BJ (cell line): ENCODE measurements around the gene ZNF485. TPM values are rescaled to one million over a fixed set of nuclear protein-coding genes. Genes with fewer than 3 reads are reported as not detected.
"Not testable (repeated sequence)": the region's sequence is repeated elsewhere in the genome, so short reads cannot be mapped to it uniquely, and the experiment has no call there.

Experiments used
- CTCF ChIA-PET: fragments of 350-600 bp; formaldehyde crosslinking; extraction: SDS; loops from one replicate; lab custom pipeline; 2021; ENCODE audit warnings: antibody characterized with exemption, inconsistent platforms; lab: Yijun Ruan, JAX
- POLR2A ChIA-PET: fragments of 300-600 bp; sonication (Branson Sonifier 250); formaldehyde crosslinking; extraction: SDS; loops from one replicate; lab custom pipeline; 2021; ENCODE audit warnings: antibody characterized with exemption; lab: Charles Lee
- DNase-seq: peaks from one replicate; pipeline ENCODE4 v3.0.0-alpha.2; 2011; ENCODE audit warnings: low read depth
- H3K27me3 ChIP-seq: 2 replicates; pipeline ENCODE4 v1.6.0; 2011; ENCODE audit warnings: low read length; ENCODE audit not compliant: control insufficient read depth, insufficient read depth
- H3K36me3 ChIP-seq: 2 replicates; pipeline ENCODE4 v1.5.1; 2011; ENCODE audit warnings: low read length; ENCODE audit not compliant: control insufficient read depth, insufficient read depth
- H3K4me3 ChIP-seq: 2 replicates; pipeline ENCODE4 v1.5.1; 2011; ENCODE audit warnings: low read depth, mild to moderate bottlenecking, control low read depth, low read length
- polyA plus RNA-seq: library from polyadenylated mRNA; depleted of rRNA; stranded (reverse); fragments of >200 nt; gene quantifications from 2 replicates; pipeline ENCODE4 v1.2.3, GENCODE V29; 2011
- TF ChIP-seq, protein P1 (sequence below): IDR thresholded peaks from 2 replicates; pipeline ENCODE4 v1.5.1; 2011; ENCODE audit warnings: low read depth, mild to moderate bottlenecking, control low read depth, inconsistent platforms, low read length, moderate library complexity; ENCODE audit not compliant: insufficient read depth

Gene ZNF485
- polyA plus RNA-seq, 1 experiment = 1.3 TPM

DNA sequence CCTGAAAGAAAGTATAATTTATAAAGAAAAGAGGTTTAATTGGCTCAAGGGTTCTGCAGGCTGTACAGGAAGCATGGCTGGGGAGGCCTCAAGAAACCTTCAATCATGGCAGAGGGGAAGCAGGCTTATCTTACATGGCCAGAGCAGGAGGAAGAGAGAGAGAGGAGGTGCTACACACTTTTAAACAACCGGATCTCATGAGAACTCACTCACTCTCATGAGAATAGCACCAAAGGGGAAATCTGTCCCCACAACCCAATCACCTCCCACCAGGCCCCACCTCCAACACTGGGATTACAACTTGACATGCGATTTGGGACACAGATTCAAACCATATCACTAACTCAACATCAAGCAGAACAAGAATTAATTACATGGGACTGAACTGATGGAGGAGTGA, 6.9 kb upstream of the ZNF485 start:
- TF ChIP-seq, protein P1, sequence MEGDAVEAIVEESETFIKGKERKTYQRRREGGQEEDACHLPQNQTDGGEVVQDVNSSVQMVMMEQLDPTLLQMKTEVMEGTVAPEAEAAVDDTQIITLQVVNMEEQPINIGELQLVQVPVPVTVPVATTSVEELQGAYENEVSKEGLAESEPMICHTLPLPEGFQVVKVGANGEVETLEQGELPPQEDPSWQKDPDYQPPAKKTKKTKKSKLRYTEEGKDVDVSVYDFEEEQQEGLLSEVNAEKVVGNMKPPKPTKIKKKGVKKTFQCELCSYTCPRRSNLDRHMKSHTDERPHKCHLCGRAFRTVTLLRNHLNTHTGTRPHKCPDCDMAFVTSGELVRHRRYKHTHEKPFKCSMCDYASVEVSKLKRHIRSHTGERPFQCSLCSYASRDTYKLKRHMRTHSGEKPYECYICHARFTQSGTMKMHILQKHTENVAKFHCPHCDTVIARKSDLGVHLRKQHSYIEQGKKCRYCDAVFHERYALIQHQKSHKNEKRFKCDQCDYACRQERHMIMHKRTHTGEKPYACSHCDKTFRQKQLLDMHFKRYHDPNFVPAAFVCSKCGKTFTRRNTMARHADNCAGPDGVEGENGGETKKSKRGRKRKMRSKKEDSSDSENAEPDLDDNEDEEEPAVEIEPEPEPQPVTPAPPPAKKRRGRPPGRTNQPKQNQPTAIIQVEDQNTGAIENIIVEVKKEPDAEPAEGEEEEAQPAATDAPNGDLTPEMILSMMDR = no peak
- DNase-seq = no peak
- H3K27me3 ChIP-seq = peaks cover 2% of the 10 kb centered on the region; the same call in 1 of the 2 replicates
- H3K4me3 ChIP-seq = no peak overlapping the region
- ChIA-PET POLR2A (no interaction called here), CTCF (no interaction called here)
- no peaks in the 10 kb centered on the region for H3K36me3 ChIP-seq

DNA sequence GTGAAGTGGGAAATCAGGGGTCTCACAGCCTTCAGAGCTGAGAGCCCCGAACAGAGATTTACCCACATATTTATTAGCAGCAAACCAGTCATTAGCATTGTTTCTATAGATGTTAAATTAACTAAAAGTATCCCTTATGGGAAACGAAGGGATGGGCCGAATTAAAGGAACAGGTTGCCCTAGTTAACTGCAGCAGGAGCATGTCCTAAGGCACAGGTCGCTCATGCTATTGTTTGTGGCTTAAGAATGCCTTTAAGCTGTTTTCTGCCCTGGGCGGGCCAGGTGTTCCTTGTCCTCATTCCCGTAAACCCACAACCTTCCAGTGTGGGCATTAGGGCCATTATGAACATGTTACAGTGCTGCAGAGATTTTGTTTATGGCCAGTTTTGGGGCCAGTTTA, 4.7 kb upstream of the ZNF485 start:
- POLR2A ChIA-PET, H3K36me3 ChIP-seq, CTCF ChIA-PET, H3K4me3 ChIP-seq, H3K27me3 ChIP-seq, DNase-seq: not testable (repeated sequence)

DNA sequence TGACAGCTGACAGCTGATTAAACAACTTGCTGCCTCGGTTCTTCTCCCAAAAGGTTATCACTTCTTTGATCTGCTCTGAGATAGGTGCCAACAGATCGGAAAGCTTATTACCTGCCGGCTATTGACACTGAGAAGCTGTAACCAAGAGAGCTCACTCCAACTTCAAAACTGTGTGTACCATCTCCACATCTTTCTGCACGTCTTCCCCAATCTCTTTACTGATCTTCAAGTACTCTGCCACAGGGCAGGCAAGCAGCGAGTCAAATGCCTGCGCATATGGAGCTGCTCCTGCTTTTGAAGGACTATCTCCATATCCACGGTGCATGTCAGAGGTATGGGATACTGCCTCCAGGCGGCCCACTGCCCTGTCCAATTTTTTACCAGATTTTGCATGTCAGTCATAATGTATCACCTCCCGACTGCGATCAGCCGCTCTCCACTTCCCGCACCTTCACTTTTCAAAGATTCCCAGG, 352 bp upstream of the ZNF485 start:
- ChIA-PET CTCF (no interaction called here), POLR2A (no interaction called here)
- no peak for DNase-seq
- TF ChIP-seq, protein P1 = no peak
- peaks cover 2% of the 10 kb centered on the region; the same call in 1 of the 2 replicates for H3K27me3 ChIP-seq
- peak overlapping the region; percentile 93 for H3K4me3 ChIP-seq
- no peaks in the 10 kb centered on the region for H3K36me3 ChIP-seq

DNA sequence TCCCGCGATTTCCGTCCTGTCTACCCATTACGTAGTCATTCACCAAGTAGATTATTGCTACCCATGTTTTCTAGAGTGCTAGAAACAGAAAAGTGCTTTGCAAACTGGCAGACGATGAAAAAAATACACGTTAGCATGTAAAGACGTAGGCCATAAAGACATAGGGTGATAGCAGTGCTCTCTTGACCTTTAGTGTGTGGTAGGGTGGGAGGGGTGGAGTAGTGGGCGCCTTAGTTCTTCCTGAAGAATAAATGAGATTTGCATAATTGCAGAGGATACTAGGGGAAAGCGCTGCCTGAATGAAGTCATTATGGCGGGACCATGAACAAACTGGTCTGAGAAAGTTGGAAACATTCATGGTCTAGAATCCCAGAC, 948 bp downstream of the ZNF485 start:
- H3K36me3 ChIP-seq = no peaks in the 10 kb centered on the region
- POLR2A ChIA-PET = interaction anchor here (0.6 kb wide), 1 partner anchor 1455 kb away, joined by 3 read pairs; no protein-coding TSS in a partner anchor
- TF ChIP-seq, protein P1 = no peak
- CTCF ChIA-PET = interaction anchor here (0.7 kb wide), 1 partner anchor 12 kb away, joined by 3 read pairs; no protein-coding TSS in a partner anchor
- 0 out of 2 replicates have a peak, but pooled peaks cover 2% of the 10 kb centered on the region for H3K27me3 ChIP-seq
- no peak for DNase-seq
- H3K4me3 ChIP-seq = peak overlapping the region; percentile 93; the same call in 1 of the 2 replicates

DNA sequence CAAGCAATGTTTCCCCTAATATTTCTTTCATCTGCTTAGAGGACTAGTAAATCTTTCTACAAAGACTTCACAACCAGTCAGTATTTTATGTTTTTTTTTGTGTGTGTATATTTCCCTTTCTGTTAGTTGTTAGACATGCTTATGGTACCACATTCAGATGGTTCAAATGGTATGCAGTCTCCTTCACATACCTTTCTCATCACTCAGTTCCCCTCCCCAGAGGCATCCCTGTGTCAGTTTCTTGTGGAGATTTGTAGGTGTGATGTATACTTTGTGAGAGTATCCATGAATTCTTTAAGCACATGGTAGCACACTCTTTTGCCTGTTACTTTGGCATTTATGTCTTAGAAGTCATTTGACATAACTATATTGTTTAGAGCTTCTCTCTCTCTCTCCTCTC, 4.4 kb downstream of the ZNF485 start:
- no peak overlapping the region for H3K4me3 ChIP-seq
- ChIA-PET POLR2A (no interaction called here), CTCF (no interaction called here)
- DNase-seq = no peak
- TF ChIP-seq, protein P1 = no peak
- no peaks in the 10 kb centered on the region for H3K36me3 ChIP-seq
- no peaks in the 10 kb centered on the region for H3K27me3 ChIP-seq
